C1 segment of cervical spinal cord (tissue), 14 donors: ENCODE data around the gene NKX1-1.

Experiments
- DNase-seq, 14 donors: peaks; one replicate each; lab custom pipeline; 2025; lab: John Stamatoyannopoulos, UW

Gene NKX1-1

DNA sequence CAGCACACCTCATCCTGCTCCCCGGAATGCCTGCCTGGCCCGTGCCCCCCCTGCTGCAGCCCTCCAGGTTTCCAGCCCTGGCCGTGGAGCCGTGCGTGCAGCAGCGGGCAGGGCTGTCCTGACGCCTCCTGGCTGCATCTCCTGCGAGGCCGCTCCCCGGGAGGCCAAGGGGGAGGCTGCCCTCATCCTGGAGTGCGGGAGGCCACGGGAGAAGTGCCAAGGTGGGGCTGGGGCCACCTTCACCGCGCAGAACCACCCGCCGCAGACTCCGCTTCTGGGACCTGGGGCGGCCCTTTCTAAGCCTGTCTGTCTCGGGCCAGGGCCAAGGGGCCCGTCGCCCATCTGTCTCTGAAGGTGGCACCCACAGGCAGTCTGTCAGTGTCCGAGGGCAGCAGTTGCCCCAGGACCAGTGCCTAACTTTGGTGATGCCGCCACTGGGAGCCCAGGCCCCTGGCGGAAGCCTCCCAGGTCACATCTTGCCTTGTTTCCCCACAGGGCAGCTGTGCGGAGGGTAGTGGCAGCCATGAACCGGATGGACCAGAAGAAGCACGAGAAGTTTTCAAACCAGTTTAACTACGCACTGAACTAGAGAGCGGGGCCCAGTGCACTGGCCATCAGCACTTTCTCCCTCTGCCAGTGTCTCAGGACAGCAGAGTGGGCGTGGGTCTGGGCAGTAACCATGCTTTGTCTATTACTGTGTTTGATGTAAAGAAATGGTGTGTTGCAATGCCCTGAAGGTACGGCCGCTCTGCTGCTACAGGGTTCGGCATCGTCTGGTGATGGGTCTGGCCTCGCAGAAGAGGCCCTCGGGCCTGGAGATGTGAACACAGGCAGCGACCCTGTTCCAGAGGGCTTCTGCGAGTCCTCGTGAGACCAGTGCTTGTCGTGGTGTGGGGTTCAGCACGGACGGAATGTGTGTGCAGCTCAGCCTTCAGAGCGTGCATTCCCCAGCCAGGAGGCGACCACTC is 20.6 kb downstream of the NKX1-1 start:
- DNase-seq = no peak

DNA sequence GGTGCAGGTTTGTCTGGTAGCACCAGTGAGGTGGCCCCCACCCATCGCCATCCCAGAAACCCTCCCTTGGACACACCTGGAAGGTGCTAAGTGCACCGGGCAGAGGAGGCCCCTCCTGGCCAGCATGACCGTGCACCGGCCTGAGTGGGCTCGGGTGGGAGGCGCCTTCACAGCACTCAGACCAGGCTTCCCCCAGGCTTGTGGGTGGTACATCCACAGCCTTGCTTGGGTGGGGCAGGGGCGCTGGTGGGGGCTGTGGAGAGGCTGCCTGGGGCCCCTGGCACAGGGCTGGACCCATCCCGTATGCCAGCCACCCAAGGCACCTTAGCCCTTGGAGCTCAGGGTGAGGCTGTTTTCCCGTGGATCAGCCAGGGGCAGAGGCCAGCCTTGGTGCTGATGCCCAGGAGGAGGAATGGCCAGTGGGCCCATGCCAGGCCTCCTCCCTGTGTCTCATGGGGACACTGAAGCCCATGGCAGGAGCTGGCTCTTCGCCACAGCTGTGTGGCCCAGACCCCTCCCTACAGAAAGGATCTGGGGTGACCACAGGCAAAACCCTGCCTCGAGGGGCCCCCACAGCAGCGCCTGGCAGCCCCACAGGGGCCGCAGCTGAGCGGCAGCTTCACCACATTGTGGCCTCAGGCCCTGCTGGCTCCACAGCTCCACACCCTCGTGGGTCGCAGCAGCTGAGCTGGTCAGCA is 21.4 kb downstream of the NKX1-1 start:
- DNase-seq = no peak

DNA sequence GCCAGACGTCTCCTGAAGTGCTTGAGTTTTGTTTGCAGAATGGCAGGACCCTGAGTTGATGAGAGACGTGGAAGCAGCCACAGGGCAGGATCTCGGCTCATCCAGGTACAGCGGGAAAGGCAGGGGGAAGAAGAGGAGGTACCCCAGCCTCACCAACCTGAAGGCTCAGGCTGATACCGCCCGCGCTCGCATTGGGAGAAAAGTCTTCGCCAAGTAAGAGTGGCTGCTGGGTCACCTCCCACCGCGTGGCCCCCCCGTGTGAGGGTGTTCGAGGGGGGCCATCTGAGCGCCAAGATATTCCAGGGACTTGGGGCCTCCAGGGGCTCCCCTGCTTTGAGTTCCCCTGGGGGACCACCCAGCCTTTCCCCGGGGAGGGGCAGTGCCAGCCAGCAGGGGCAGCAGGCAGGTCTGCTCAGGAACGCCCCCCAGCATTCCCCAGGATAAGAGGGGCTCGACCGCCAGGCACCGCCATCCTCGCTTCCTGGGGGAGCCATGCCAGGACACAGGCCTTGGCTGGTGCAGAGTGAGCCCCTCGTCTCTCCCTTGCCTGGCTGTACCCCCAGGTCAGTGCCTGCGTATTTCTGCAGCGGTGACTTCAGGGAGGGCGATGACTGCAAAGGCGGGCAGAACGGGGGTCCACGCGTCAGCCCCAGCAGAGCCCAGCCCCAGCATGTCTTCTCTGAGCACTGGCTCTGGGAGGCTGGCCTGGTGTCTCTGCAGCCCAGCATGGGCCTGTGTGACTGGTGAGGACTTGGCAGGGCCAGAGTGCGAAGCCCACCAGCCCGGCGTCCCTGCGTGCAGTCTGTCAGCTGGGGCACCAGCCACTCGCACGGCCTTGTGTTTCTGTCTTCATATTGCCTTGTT is 22.3 kb downstream of the NKX1-1 start:
- DNase-seq = no peak

DNA sequence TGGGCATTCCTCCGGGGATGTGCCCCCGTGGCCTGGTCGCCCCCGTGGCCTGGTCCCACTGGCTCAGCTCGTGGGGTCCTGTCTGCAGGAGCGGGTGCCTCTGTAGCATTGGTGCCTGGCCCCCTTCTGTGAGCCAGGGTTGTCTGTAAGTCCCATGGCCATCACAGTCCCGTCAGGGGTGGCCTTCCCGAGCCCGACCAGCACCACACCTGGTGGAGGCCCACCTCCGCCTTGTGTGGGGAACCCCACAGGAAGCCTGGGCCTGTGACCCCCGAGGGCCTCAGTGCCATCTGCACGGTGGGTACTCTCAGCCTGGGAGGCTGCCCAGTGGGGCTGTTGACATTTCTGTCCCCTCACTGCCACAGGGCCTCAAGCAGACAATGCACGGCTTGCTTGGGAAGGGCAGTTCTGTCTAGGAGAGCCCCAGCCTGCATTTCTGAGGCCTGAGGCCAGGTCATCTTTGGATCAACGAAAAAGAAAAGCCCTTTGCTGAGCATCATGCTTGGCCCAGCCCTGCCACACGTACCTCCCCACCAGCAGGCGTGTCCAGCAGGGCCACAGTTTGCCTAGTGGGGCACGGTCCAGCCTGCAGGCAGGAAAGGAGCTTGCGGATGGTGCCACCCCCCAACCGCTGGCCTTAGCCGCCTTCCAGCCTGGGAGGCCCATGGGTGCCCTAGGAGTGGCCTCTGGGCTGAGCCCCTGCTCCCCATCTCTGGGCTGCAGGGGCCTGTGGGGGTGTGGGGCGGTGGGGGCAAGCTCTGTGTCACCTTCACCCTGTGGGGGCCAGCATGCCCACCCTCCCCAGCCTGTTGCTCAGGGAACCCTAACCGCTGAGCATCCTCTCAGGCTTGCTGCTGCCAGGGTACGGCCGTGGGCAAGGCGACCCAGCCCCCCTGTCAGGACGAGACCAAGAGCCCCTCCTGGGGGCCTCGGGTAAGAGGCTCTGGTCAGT is 23.2 kb downstream of the NKX1-1 start:
- no peak for DNase-seq

DNA sequence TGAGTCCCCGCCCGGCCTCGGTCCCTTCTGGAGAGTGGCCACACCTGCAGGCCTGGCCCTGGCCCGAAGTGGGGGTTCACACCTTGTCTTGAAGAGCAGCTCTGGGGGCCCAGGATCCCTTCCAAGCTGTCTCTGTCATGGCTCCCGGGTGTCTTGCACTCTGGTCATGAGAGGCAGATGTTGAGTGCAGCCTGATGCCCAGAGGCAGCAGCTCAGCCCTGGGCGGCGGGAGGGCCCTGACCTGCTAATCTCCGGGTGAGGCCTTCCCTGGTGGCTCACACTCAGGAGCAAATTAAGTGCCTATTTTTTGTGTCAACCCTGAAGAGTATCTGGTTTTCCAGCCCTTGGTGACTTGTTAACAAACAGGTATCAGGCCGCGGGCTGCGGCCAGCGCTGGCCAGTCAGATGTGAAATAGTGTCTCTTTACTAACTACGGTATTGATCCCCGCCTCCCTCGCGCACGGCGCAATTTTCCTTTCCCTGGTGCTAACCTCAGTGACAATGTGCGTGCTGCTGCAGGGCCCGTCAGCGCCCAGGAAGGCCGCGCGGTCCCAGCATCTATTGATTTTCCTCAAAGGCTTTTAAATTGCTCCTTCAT is 24.2 kb downstream of the NKX1-1 start:
- no peak for DNase-seq

DNA sequence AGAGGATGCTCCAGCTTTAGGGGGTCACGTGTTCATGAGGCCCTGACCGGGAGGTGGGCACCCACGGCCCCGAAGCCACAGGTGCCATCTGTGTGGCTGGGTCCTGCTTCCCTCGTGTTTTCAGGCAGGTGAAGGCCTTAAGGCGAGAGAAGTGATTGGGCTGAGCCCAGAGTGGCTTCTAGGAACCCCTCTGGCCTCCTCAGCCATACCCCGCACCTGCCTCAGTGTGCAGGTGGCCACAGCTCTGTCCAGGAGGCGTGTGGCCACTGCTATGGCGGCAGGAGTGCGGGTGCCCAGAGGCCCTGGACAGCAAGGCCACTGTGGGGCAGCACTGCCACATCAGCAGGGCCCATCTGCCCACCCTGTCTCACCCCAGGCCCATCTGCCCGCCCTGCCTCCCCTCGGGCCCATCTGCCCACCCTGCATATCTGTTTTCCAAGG is 25.0 kb downstream of the NKX1-1 start:
- no peak for DNase-seq

DNA sequence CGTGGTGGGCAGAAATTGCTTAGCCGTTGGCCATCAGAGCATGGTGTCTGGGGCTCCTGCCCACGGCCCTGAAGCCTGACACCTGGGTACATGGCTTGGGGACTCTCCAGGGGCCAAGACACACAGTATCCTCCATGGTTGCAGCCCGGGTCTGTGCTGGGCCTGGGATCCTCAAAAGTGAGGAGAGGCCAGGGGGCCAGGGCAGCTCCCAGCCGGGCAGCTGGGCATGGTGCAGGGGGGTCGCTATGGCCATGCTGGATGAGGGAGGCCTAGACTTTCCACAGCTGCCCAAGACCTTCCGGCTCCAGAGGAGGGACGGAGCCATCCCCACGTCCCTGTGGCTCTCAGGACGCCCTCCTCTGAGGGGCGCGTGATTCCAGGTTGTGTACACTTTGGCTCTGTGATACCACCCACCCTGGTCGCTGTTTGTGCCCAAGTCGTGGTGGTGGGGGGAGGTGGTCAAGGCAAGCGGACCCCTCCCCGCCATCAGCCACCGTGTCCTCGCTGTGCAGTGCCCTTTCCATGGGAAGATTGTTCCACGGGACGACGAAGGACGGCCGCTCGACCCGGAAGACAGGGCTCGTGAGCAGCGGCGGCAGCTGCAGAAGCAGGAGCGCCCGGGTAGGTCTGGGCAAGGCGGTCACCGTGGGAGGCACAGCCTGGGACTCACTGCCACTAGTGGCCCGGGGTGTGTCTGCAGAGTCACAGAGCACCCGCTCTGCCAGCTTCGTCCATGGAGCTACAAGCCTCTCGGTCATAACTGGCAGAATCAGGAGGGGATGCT is 25.7 kb downstream of the NKX1-1 start:
- no peak for DNase-seq

DNA sequence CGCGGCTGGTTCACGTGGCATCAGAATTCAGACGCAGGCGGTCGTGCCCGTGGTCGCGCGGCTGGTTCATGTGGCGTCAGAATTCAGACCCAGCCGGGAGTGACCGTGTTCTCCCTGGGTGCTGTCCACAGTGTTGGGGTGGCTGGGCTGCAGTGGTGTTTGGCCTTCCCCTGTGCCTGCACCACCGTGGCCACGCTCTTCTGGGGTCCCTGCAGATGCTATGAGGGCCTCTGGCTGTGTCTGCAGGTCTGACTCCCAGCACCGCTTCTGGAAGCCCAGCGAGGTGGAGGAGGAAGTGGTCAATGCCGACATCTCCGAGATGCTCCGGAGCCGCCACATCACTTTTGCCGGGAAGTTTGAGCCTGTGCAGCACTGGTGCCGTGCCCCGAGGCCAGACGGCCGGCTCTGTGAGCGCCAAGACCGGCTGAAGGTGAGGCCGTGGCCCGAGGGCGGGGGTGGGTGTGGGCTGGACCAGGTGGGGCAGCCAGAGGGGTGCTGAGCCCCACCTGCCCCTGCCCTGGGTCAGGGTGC is 26.4 kb downstream of the NKX1-1 start:
- DNase-seq = no peak

DNA sequence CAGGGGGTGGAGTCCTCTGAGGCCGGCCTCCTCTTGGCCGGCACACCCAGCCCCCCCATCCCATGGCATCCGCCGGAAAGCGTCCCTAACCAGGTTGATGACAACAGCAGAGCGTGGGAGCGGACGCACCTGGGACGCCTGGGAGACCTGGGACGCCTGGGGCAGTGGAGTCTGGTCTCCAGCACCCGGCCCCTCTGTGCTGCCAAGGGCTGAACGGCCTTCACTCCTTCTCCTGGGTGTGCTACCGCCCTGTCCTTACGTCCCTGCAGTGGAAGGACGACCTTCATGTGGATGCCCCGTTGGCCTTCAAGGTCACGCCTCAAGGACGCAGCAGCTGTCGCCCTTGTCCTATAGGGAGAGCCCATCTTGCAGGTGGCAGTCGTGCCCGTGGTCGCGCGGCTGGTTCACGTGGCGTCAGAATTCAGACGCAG is 26.9 kb downstream of the NKX1-1 start:
- no peak for DNase-seq

DNA sequence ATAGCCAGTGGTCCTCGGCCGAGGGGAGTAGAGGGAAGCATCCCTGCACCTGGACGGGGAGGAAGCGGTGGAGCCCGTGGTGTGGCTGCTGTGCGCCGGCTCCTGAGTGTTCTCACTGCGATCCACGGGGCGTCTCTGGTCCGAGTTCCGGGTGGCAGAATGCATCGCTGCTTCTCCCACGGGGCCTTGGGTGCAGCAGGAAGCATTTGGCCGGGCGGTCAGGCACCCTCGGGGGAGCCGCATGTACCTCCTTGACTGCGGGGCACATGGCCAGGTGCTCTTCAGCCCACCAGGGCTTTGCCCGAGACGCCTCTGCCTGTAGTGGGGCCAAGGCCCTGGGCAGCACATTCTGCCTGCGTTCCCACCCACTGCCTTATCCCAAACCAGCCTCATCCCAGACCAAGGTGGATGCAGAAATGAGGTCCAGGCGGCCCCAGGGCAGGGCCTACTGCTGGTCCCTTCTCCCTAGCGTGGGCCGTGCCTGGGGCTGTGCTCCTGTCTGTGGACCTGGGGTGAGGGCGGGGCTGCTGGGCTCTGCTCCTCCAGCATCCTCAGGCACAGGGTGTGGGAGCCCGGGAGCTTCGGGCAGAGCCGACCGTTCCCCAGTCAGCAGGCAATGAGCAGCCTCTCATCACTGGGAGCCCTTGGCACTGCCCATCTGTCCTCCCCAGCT is 27.5 kb downstream of the NKX1-1 start:
- no peak for DNase-seq

DNA sequence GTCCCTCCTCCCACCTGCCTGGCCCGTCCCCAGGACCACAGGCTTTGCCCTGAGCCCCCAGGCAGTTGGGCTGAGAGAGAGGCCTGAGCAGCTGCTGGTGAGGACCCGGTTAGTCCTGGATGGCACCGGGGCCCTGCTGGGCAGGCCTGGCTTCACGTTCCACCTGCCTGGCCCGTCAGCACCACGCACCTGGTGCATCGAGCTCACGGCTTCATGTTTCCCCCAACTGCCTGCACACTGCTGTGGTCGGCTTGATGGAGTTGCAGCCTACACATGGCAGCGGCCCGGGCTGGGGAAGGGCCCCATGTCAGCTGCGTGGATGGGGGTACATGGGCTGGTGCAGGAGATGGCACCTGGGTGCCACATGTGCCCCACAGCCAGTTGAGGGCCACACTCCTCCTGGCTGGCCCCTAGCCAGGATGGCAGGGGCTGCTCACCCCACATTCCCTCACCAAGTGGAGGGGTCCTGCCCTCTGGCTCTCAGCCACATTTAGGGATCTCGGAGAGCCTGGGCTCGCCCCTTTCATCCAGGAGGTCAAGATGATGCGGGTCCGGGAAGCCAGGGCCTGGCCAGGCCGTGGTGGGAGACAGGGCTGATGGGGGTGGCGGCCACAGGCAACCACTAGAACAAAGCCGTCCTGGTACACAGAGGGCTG is 28.5 kb downstream of the NKX1-1 start:
- DNase-seq = no peak

DNA sequence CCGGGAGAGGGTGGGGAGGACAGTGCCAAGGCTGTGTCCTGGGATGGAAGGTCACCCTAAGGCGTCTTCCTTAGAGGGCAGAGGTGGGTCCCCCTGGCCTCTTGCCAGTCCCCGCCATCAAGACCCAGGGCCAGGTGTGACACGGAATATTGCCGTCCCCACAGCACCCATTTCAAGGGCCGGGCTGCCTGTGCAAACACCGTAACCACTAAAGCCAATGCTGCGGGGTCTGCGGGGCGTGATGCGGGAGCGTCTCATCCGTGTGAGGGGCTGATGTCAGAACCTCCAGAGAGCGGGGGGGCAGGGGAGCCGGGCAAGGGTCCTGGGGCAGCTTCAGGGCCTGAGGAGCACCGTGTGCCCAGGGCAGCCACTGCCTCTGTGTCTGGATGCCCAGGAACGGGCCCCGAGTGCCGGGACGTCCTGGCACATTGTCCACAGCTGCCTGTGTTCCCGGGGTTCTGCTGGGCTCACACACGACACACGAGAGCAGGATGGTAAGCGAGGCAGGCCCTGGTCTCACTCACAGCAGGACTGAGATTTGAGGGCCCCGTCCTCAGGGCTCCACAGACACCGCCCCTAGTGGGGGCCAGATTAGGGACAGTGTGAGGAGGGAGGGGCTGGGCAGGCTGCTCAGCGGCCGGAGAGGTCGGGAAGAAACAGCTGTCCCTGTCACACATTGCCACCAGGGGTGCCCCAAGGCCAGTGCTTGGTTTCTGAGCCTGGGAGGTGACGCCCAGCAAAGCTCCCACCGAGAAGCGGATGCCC is 29.2 kb downstream of the NKX1-1 start:
- DNase-seq = no peak

DNA sequence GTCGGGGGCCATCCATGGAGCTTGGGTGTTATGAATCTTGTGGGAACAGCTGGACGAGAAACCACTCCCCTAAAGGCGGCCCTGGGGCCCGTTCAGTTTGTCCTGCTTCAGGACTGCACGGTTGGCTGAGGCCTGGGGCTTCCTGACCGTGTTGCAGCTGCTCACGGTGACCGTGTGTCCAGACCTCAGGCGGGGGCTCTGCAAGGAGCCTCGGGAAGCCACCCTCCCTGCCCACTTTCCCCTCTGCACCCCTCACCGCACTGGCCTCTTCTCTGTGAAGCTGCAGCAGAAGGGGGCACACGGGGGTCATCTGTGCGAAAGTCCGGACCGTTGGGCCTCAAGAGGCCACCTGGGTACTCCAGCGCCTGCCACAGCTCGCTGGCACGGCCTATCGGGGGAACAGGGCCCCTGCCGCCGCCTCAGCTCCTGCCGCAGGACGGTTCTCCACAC is 29.8 kb downstream of the NKX1-1 start:
- DNase-seq = no peak

DNA sequence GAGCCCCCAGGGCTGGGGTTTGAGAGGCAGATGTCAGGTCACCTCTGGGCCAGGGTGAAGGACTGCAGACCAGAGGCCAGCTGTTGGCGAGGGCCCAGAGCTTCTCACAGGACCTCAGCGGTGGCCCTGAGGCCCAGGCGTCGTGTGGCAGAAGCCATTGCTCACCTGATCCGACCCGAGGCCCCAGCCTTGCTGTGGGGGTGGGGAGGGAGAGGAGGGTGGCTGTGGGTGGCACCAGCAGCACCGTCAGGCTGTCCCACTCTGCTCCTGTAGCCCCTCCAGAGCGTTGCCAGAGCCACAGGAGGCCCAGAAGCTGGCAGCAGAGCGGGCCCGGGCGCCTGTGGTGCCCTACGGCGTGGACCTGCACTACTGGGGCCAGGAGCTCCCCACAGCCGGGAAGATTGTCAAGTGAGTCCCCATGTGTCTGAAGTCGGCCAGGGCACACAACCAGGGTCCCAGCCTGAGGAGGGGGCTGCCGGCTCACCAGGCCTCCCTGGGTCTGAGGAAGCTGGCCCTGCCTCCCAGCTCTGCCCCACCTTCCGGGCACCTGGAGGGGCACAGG is 30.4 kb downstream of the NKX1-1 start:
- DNase-seq = no peak

DNA sequence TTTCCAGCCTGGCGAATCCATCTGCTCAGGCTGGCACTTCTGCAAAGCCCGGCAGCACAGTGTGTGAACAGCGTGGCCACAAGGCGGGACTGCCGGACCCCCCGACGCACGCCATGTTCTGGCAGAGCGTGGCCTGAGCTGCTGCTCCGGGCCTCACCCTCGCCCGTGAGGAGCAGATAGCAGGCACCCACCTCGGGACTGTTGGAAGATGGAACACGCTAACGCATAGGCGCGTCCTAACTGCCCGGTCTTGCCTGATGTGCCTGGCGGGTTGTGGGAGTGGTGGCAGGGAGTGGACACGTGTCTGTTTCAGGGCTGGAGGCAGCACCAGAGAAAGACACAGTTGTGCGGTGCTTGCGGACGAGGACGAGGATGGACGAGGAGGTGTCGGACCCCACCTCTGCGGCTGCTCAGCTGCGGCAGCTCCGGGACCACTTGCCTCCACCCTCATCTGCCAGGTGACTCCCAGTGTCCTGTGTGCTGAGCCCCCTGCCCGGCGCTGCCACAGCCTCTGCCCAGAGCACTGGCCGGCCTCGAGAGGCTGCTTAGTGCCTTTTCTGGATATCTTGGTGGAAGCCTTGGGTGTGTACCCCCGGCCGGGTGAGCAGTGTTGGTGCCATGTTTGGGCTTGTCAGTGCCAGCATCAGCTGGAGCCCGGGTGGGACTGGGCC is 31.1 kb downstream of the NKX1-1 start:
- DNase-seq = no peak

DNA sequence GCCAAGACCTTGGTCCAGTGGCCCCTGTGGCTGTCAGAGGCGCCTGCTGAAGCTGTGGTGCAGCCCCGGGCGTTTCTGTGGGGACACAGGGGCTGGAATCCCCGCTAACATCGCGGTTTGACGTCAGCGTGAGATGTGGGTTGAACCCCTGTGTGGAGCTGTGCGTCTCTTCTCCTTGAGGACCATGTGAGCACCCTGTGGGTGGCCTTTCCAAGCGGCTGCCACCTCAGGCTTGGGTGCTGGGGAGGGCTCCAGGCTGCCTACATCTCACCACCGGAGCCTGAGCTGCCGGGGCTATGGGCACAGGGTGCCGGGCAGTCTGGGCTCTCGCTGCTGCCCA is 31.6 kb downstream of the NKX1-1 start:
- no peak for DNase-seq
